GM19351 (cell line): Measurements from ENCODE around the gene ZFP36L1.
"Not testable (repeated sequence)": the region's sequence is repeated elsewhere in the genome, so short reads cannot be mapped to it uniquely, and the experiment has no call there.

Experiments
- ATAC-seq: cut with Tn5 transposase; IDR thresholded peaks from one replicate; pipeline ENCODE4 v1.9.1; 2021; ENCODE audit warnings: mild to moderate bottlenecking, moderate library complexity; ENCODE audit not compliant: unreplicated experiment

ZFP36L1 gene

GRCh38 chr14:68766299-68767247, 26.3 kb downstream of the ZFP36L1 start:
- no peak for ATAC-seq

GRCh38 chr14:68763843-68764242, 29.0 kb downstream of the ZFP36L1 start:
- ATAC-seq = not testable (repeated sequence)

- no peak for ATAC-seq
Observed at GRCh38 chr14:68762953-68763764, 29.7 kb downstream of the ZFP36L1 start.

GRCh38 chr14:68761391-68761790, 31.5 kb downstream of the ZFP36L1 start:
- ATAC-seq = no peak

GRCh38 chr14:68760761-68761160, 32.1 kb downstream of the ZFP36L1 start:
- ATAC-seq = no peak

GRCh38 chr14:68759937-68760336, 32.9 kb downstream of the ZFP36L1 start:
- ATAC-seq = no peak

GRCh38 chr14:68759017-68759560, 33.8 kb downstream of the ZFP36L1 start:
- no peak for ATAC-seq

GRCh38 chr14:68758301-68758700, 34.6 kb downstream of the ZFP36L1 start:
- ATAC-seq = no peak

- no peak for ATAC-seq
Observed at GRCh38 chr14:68757618-68758081, 35.2 kb downstream of the ZFP36L1 start.

- no peak for ATAC-seq
Observed at GRCh38 chr14:68756734-68757133, 36.1 kb downstream of the ZFP36L1 start.

- no peak for ATAC-seq
Observed at GRCh38 chr14:68756000-68756481, 36.8 kb downstream of the ZFP36L1 start.

- ATAC-seq = no peak
Observed at GRCh38 chr14:68755016-68755353, 37.9 kb downstream of the ZFP36L1 start.

- ATAC-seq = no peak
Observed at GRCh38 chr14:68753690-68754089, 39.2 kb downstream of the ZFP36L1 start.

- no peak for ATAC-seq
Observed at GRCh38 chr14:68752271-68753006, 40.4 kb downstream of the ZFP36L1 start.

- no peak for ATAC-seq
Observed at GRCh38 chr14:68749487-68750475, 43.1 kb downstream of the ZFP36L1 start.

- ATAC-seq = no peak
Observed at GRCh38 chr14:68748691-68749090, 44.2 kb downstream of the ZFP36L1 start.

- no peak for ATAC-seq
Observed at GRCh38 chr14:68748260-68748659, 44.6 kb downstream of the ZFP36L1 start.

- no peak for ATAC-seq
Observed at GRCh38 chr14:68747393-68747792, 45.5 kb downstream of the ZFP36L1 start.

GRCh38 chr14:68744613-68745012, 48.3 kb downstream of the ZFP36L1 start:
- ATAC-seq = no peak
